Ishikawa (cell line): ENCODE results near the gene PRDM8.

Source experiments
- EGR1 ChIP-seq: IDR thresholded peaks from 2 replicates; pipeline ENCODE4 v1.6.1; 2012
- EP300 ChIP-seq: IDR thresholded peaks from 2 replicates; pipeline ENCODE4 v1.6.1; 2012; ENCODE audit warnings: borderline replicate concordance
- TAF1 ChIP-seq: IDR thresholded peaks from 2 replicates; pipeline ENCODE4 v1.6.1; 2012; ENCODE audit warnings: low read depth, mild to moderate bottlenecking
- TCF12 ChIP-seq: IDR thresholded peaks from 2 replicates; pipeline ENCODE4 v1.6.1; 2012; ENCODE audit warnings: low read depth
- TEAD4 ChIP-seq: IDR thresholded peaks from 2 replicates; pipeline ENCODE4 v1.6.1; 2012
- YY1 ChIP-seq: IDR thresholded peaks from 2 replicates; pipeline ENCODE4 v1.6.1; 2012; ENCODE audit warnings: low read depth
- TF ChIP-seq, protein P1 (sequence below): IDR thresholded peaks from 2 replicates; pipeline ENCODE4 v1.6.1; 2012; ENCODE audit warnings: low read depth, mild to moderate bottlenecking
- TF ChIP-seq, protein P2 (sequence below): IDR thresholded peaks from 2 replicates; pipeline ENCODE4 v1.6.1; 2012

DNA sequence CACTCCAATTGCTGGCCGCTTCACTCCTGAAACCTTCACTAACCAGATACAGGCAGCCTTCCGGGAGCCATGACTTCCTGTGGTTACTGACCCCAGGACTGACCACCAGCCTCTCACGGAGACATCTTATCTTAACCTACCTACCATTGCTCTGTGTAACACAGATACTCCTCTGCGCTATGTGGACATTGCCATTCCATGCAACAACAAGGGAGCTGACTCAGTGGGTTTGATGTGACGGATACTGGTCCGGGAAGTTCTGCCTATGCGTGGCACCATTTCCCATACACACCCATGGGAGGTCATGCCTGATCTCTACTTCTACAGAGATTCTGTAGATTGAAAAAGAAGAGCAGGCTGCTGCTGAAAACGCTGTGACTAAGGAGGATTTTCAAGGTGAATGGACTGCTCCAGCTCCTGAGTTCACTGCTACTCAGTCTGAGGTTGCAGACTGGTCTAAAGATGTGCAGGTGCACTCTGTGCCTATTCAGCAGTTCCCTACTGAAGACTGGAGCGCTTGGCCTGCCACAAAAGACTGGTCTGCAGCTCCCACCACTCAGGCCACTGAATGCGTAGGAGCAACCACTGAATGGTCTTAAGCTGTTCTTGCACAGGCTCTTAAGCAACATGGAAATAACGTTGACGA lies 35.8 kb upstream of the PRDM8 start:
- TF ChIP-seq TEAD4 (no peak), TAF1 (no peak), EP300 (no peak), EGR1 (no peak), YY1 (no peak), TCF12 (no peak)
- TF ChIP-seq, protein P1, sequence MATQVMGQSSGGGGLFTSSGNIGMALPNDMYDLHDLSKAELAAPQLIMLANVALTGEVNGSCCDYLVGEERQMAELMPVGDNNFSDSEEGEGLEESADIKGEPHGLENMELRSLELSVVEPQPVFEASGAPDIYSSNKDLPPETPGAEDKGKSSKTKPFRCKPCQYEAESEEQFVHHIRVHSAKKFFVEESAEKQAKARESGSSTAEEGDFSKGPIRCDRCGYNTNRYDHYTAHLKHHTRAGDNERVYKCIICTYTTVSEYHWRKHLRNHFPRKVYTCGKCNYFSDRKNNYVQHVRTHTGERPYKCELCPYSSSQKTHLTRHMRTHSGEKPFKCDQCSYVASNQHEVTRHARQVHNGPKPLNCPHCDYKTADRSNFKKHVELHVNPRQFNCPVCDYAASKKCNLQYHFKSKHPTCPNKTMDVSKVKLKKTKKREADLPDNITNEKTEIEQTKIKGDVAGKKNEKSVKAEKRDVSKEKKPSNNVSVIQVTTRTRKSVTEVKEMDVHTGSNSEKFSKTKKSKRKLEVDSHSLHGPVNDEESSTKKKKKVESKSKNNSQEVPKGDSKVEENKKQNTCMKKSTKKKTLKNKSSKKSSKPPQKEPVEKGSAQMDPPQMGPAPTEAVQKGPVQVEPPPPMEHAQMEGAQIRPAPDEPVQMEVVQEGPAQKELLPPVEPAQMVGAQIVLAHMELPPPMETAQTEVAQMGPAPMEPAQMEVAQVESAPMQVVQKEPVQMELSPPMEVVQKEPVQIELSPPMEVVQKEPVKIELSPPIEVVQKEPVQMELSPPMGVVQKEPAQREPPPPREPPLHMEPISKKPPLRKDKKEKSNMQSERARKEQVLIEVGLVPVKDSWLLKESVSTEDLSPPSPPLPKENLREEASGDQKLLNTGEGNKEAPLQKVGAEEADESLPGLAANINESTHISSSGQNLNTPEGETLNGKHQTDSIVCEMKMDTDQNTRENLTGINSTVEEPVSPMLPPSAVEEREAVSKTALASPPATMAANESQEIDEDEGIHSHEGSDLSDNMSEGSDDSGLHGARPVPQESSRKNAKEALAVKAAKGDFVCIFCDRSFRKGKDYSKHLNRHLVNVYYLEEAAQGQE: no peak
- TF ChIP-seq, protein P2, sequence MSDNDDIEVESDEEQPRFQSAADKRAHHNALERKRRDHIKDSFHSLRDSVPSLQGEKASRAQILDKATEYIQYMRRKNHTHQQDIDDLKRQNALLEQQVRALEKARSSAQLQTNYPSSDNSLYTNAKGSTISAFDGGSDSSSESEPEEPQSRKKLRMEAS: no peak
